ENCODE measurements around the gene CMIP.

CMIP gene

GRCh38 chr16:81692571-81692970, 248.0 kb downstream of the CMIP start:
- Mint-ChIP-seq H3K4me3 (no peak overlapping the region), H3K27ac (peak overlapping the region in 2 of 3 experiments; percentile 14 to 51), H3K36me3 (ENCODE audit: low read depth) (peaks cover 35% of the 10 kb centered on the region), H3K9me3 (no peaks in the 10 kb centered on the region), H3K4me1 (peaks cover 36% of the 10 kb centered on the region), H3K27me3 (ENCODE audit: low read depth) (no peaks in the 10 kb centered on the region)
- no peak for TF ChIP-seq CTCF (IDR thresholded peaks at IDR 0.05; ENCODE audit: unreplicated experiment in 3 of 3)

GRCh38 chr16:81693041-81693743, 248.6 kb downstream of the CMIP start:
- TF ChIP-seq CTCF (IDR thresholded peaks at IDR 0.05; ENCODE audit: unreplicated experiment in 3 of 3), result no peak
- Mint-ChIP-seq H3K4me1 (peaks cover 36% of the 10 kb centered on the region), H3K4me3 (no peak overlapping the region), H3K36me3 (ENCODE audit: low read depth) (peaks cover 35% of the 10 kb centered on the region), H3K9me3 (no peaks in the 10 kb centered on the region), H3K27me3 (ENCODE audit: low read depth) (no peaks in the 10 kb centered on the region), H3K27ac (peak overlapping the region in 2 of 3 experiments; percentile 14 to 51)

GRCh38 chr16:81693744-81694303, 249.2 kb downstream of the CMIP start:
- H3K27ac Mint-ChIP-seq, result peak overlapping the region; percentile 84 to 97 (median 91)
- peaks cover 40% of the 10 kb centered on the region for H3K4me1 Mint-ChIP-seq
- no peaks in the 10 kb centered on the region for H3K9me3 Mint-ChIP-seq
- TF ChIP-seq CTCF (IDR thresholded peaks at IDR 0.05; ENCODE audit: unreplicated experiment in 3 of 3), result no peak
- no peaks in the 10 kb centered on the region for H3K27me3 Mint-ChIP-seq (ENCODE audit: low read depth)
- H3K36me3 Mint-ChIP-seq (ENCODE audit: low read depth), result peaks cover 39% of the 10 kb centered on the region
- H3K4me3 Mint-ChIP-seq, result no peak overlapping the region

- Mint-ChIP-seq H3K4me3 (peak overlapping the region in 2 of 3 experiments; percentile 15 to 17), H3K36me3 (ENCODE audit: low read depth) (peaks cover 40% of the 10 kb centered on the region), H3K27me3 (ENCODE audit: low read depth) (no peaks in the 10 kb centered on the region), H3K4me1 (peaks cover 41% of the 10 kb centered on the region), H3K9me3 (no peaks in the 10 kb centered on the region), H3K27ac (peak overlapping the region; percentile 91 to 97 (median 96))
- no peak for TF ChIP-seq CTCF (IDR thresholded peaks at IDR 0.05; ENCODE audit: unreplicated experiment in 3 of 3)
Observed at GRCh38 chr16:81694494-81695280, 250.1 kb downstream of the CMIP start.

GRCh38 chr16:81695321-81696165, 250.9 kb downstream of the CMIP start:
- Mint-ChIP-seq H3K27me3 (ENCODE audit: low read depth) (no peaks in the 10 kb centered on the region), H3K9me3 (no peaks in the 10 kb centered on the region), H3K4me3 (peak overlapping the region in 2 of 3 experiments; percentile 15 to 17), H3K4me1 (peaks cover 41% of the 10 kb centered on the region), H3K36me3 (ENCODE audit: low read depth) (peaks cover 46% of the 10 kb centered on the region), H3K27ac (peak overlapping the region; percentile 91 to 97 (median 96))
- no peak for TF ChIP-seq CTCF (IDR thresholded peaks at IDR 0.05; ENCODE audit: unreplicated experiment in 3 of 3)
